HG03575 (cell line): ENCODE data around the gene RNF123.

ENCODE experiments used
- ATAC-seq: cut with Tn5 transposase; IDR thresholded peaks from one replicate; pipeline ENCODE4 v1.9.1; 2021; ENCODE audit not compliant: unreplicated experiment, insufficient number of reproducible peaks, low FRiP score; ENCODE audit errors: extremely low read depth

RNF123 gene

GRCh38 chr3:49714728-49715550 lies 25.6 kb downstream of the RNF123 start:
- no peak for ATAC-seq

- no peak for ATAC-seq
Observed at GRCh38 chr3:49715611-49716121, 26.3 kb downstream of the RNF123 start.

GRCh38 chr3:49716169-49716568 lies 26.8 kb downstream of the RNF123 start:
- ATAC-seq = no peak

GRCh38 chr3:49716691-49717210 lies 27.4 kb downstream of the RNF123 start:
- no peak for ATAC-seq

- no peak for ATAC-seq
Observed at GRCh38 chr3:49717211-49717958, 28.0 kb downstream of the RNF123 start.

GRCh38 chr3:49717959-49718857 lies 28.9 kb downstream of the RNF123 start:
- no peak for ATAC-seq

GRCh38 chr3:49718858-49719213 lies 29.5 kb downstream of the RNF123 start:
- ATAC-seq = no peak

GRCh38 chr3:49719214-49719884 lies 30.0 kb downstream of the RNF123 start, which contains the start of gene AMIGO3:
AMIGO3 (minus strand) TSS chr3:49719684; CDS start chr3:49719465, 219 bp downstream.
- no peak for ATAC-seq

- ATAC-seq = no peak
Observed at GRCh38 chr3:49720855-49721595, 31.7 kb downstream of the RNF123 start.

- ATAC-seq = no peak
Observed at GRCh38 chr3:49721596-49721895, 32.2 kb downstream of the RNF123 start.

GRCh38 chr3:49721896-49722781 lies 32.8 kb downstream of the RNF123 start:
- no peak for ATAC-seq

- ATAC-seq = no peak
Observed at GRCh38 chr3:49722896-49723295, 33.5 kb downstream of the RNF123 start.

GRCh38 chr3:49723296-49723627 lies 33.9 kb downstream of the RNF123 start:
- ATAC-seq = no peak

- ATAC-seq = no peak
Observed at GRCh38 chr3:49723628-49724551, 34.5 kb downstream of the RNF123 start, which contains the start of gene GMPPB. GMPPB (minus strand) TSS chr3:49723951; CDS start chr3:49723726, 225 bp downstream.

GRCh38 chr3:49724586-49724985 lies 35.2 kb downstream of the RNF123 start:
- ATAC-seq = no peak
